ENCODE data around the gene SUGCT.
A peak's percentile ranks its signal among the peaks of the same experiment; 100 is the strongest.
"Not testable (repeated sequence)": the region's sequence is repeated elsewhere in the genome, so short reads cannot be mapped to it uniquely, and the experiment has no call there.

Gene SUGCT

DNA sequence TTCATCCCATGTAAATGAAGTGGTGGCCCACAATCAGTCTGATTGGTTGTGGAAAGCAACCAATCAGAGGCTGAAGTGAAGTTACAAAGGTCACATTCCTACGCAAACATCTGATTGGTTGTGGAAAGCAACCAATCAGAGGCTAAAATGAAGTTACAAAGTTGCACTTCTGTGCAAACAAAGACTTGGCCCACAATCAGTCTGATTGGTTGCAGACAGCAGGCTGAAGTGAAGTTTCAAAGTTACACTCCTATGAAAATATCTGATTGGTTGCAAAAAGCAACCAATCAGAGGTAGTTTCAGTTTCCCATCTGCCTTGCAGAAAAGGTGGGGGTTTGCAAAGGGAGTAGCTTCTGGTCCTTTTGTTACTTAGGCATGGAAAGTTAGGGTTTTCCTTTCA is 492.6 kb downstream of the SUGCT start:
- not testable (repeated sequence) for DNase-seq (ENCODE audit: low spot score)

DNA sequence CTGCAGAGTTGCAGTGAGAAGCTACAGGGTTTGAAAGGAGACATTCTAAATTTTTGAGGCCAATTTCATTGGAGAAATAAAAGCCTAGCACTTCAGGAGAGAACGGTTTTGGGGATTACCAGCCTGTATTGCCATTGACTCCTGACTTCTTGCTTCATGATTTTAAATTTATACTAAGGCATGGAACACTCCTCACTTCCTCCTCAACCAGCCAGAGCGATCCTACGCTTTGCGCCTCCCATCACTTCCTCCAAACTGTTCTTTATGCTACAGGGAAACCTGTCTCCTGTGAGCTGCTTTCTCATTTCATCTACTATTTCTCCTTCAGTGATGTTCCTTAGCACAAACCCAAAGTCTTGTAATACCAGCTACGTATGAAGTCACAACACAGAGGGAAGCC is 495.1 kb downstream of the SUGCT start:
- no peak for DNase-seq (ENCODE audit: low spot score)

DNA sequence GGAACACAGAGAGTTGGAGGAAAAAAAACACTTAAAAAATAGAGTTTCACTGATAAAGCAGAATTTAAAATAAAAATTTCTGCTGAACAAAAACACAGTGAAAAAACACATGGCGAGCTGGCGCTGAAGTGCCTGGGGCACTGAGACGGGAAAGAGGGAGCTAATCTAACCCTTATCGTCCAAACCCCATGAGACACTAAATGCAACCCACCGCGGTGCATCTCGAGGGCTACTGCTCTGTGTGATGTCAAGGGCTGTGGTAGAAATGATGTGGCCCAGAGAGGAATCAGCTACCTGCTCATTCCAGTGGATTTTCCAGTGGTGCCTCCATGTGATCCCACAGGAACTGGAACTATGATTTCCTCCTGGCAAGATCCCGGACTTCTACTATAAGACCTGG is 499.3 kb downstream of the SUGCT start:
- DNase-seq (ENCODE audit: low spot score) = no peak

DNA sequence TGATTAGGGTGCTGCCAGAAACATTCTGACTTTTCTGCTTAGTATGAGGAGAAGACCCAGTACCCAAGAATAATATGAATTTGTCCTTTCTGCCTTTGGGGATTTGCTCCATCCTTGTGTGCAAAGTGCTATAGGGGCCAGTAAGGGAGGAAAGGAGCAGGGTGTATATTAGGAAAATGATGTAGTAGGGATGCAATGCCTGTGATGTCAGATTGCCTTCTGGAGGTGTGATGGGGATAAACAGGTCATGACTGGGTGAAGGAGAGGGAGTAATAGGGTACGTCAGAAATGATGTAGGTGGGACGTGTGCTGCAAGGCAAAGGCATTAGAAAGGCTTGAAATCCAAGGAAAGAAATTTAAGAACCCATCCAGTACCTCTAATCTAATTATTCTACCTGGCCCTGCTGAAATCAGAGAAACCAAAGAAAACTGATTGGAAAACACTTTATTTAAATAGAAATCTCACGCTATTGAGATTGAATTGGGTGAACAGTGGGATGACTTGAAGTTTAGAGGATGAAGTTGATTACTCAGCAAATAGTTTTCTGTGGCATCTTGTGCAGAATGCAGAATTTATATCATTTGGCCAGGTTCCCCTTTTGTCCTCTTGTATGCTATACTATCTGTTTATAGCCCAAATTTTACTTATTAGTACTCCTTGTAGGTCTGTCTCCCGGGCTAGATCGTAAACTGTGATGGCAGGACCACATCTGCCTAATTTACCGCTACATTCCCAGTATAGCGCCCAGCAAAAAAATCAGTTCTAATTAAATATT is 503.9 kb downstream of the SUGCT start:
- no peak for DNase-seq (ENCODE audit: low spot score)

DNA sequence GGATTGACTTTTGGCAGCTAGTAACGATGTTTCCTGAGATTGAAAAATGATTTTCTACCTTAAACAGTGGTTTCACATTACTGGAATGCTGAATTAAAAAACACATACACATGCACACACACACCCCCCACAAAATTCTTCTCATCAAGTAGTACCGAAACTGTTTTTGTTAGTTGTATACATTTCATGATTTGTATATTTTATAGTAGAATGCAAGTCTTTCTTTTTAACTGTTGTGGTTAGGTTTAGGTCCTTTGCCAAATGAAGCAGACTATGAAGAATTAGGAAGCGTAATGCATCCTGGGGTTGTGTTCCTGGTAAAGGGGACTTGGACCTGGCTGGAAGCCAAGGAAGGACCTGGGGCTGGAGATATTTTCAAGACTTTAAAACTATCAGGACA is 505.8 kb downstream of the SUGCT start:
- no peak for DNase-seq (ENCODE audit: low spot score)

DNA sequence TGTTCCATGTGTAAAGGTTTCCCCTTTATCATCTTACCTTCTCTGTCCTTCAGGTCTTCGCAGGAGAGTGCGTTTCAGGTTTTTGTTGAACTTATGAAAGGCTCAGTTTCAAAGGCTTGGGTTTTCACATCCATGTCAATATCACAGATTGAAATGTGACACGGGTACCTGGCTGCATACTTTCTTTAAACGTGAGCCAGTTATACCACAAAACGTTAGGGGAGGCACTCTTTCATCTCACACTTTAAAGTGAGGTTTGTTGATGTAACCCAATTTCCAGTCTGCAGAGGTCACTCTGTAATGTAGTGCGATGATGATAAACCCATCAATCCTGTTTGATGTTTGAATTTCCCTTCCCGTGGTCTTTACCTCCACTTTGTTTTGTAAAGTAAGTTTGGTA is 506.9 kb downstream of the SUGCT start:
- no peak for DNase-seq (ENCODE audit: low spot score)

DNA sequence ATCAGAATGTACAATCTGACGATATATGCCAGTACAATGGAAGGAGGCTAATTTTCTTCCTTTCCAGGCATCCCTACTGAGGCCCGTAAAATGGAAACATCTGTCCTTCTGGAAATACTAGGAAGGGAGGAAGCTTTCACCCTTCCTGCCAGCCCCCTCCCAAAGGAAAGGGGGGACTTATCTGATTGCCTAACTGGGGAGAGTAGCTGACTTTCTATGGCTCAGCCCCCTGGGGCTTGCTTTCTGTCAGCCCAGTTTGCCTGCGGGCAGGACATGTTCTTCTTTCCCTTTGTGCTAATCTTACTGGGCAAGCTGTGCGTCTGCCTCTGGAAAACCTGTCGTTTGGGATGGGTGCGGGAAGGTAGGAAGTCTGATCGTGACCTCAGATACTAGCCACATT is 508.9 kb downstream of the SUGCT start:
- DNase-seq (ENCODE audit: low spot score) = no peak

DNA sequence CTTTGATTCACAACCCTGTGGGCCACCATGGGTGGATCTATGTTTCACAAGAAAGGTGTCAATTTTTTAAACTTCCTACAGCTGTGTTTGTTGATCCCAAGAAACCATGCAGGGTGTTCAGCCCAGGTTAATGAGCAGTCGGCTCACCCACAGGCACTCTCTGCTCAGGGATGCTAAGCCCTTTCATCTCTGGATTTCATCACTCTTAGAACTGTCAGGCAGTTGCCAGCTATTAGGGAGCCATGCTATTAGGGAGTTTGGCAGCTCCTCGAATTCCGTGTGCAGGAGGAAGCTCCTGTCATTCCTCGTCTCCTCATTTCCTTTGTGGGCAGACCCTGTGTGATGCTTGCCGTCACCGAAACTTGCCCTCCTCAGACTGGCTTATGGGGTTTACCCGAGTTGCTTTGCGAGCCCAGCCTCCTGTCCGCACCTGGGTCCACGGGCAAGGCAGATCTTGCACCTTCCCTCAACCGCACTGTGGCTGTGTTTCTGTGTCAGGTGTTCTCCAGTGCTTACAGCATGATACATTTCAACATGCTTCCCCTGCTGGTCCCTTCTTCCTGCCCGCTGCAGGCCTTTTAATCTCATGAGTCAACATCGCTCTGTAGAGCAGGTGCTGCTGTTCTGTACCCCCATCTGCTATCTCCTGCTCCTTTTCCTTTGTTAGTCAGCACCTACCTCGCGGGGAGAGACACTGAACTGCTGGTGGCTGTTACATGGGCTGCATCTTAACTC is 509.8 kb downstream of the SUGCT start:
- DNase-seq (ENCODE audit: low spot score) = no peak

DNA sequence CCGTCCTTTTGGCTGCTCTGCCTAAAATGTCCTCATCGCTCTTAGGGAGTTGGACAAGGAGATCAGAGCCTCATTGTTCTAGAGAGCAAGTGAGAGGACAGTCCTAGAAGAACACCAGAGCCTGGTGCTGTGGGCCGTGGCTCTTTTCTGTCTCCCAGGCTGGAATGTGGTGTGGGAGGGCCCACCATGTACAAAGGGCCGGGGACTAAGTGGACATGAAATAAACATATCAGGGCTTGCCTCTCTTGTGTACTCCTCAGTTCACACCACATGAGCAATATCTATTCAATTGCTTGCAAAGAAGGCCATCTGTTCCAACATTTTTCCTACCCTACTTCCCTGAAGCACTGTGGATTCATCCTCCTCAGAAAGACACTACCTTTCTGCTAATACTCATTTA is 510.4 kb downstream of the SUGCT start:
- no peak for DNase-seq (ENCODE audit: low spot score)

DNA sequence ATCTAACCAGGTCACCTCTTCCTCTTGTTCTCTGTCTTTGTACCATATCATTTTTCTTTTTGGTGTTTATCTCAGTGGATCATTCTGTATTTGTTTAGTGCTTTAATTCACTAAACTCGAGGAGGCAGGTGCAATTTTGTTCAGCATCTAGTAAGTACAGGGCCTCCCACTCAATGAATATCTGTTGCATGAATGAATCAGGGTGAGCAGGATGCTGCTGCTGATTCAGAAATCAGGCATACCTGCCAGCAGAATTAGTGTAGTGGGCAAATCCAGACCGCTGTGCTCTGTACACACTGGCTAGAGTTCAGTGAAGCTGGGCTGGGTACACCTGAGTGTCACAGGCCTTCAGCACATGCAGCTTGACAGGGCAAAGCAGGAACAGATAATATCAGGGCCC is 511.9 kb downstream of the SUGCT start:
- DNase-seq (ENCODE audit: low spot score) = no peak

DNA sequence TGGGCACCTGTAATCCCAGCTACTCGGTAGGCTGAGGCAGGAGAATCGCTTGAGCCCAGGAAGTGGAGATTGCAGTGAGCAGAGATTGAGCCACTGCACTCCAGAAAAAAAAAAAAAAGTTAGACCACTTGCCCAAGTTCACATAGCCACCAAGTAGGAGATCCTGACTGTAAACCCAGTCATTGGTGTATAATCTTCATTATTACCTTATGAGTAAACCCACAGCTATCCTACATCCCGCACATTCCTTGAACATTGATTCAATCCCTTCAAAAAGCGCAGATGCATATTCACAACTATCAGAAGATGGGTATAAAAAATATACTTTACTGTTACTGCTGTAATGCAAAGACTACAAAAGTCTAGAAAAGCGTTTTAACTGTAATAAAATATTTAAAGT is 512.9 kb downstream of the SUGCT start:
- DNase-seq (ENCODE audit: low spot score) = no peak

DNA sequence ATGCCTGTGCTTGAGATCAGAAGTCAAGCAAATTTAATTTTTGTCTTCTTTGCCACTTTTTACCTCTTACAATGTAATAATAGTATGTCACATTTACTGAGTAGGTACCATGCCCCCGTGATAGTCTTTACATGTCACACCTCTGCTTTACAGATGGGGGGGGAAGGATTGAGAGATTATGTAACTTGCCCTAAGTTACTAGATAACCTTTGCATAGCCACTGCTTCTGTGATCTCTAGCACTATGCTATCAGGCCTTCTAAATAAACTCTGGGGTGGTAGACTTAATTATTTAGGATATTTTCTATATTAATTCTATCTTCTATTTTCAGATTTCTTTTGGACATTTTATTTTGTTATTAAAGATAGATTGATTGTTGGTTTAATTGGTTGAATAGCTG is 514.4 kb downstream of the SUGCT start:
- no peak for DNase-seq (ENCODE audit: low spot score)

DNA sequence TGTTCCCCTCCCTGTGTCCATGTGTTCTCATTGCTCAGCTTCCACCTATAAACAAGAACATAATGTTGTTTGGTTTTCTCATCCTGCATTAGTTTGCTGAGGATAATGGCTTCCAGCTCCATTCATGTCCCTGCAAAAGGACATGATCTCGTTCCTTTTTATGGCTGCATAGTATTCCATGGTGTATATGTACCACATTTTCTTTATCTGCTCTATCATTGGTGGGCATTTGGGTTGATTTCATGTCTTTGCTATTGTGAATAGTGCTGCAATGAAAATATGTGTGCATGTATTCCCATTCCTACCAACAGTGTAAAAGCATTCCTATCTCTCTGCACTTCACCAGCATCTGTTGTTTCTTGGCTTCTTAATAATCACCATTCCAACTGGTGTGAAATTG is 516.1 kb downstream of the SUGCT start:
- not testable (repeated sequence) for DNase-seq (ENCODE audit: low spot score)

DNA sequence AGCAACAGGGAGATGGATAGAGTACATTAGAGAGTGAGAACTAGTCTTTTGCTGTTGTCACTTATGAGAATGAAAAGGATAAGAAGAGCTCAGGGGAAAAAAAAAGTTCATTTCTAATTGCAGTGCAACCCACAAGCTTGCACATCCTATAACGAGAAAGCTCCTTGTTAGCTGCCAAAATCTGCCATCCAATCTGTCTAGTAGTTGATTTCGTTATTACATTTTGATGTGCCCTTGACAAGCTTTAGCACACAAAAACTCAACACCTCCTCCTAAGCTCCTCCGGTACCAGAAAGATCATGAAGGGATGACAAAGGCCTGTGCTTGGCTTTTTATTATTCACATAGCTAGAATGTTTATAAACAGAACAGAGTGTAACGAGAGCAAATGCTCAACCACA is 519.4 kb downstream of the SUGCT start:
- DNase-seq (ENCODE audit: low spot score) = no peak

DNA sequence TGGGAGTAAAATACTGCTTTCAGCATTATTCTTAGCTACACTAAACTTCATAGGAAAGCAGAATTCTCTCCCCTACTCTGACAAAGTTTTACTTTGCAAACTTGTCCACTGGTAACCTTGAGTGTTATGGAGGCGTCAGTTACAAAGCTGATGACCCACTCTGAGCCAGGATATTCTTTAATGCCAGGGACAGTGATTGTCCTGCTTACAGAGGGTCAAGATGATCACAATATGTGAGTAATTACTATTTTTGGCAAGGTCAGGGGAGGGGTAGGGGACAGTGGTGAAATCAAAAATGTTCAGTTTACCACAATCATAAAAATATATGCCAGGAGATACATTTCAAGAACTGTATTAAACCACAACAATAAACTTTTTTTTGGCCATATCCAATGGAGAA is 520.6 kb downstream of the SUGCT start:
- DNase-seq (ENCODE audit: low spot score) = no peak

DNA sequence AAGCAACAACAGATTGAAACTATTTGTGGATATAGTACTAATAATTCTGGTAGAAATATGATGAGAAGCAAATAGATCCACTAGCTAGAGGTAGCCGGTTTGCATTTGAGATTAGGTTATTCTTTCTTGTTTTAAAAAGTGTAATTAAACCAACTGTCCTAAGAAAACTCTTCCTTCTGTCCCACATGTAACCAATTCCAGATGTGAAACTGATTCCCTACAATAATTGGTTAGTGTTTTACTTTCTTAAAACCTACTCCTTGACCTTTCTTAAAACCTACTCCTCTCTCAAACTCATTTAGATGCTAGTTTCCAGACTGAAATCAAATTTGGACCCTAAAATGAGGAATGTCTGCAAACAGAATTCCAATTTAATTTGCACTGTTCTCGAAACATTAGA is 521.5 kb downstream of the SUGCT start:
- no peak for DNase-seq (ENCODE audit: low spot score)

DNA sequence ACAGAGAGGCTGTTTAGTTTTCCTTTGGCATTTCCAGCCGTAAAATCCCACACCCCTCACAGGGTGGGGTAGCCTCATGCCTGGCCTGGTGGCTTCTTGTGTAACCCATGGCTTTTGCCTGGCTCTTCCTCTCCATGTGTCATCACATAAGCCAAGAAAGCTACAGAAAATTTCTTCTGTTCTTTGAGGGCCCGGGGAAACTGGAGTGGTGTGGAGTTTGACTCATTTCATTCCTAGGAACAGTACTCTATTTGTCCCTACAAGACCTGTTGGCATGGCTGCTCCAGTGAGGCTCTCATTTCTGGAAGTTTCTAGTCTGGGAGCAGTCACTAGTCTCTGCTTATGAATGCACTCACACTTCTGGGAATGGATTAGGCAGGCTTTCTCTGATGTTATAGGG is 523.9 kb downstream of the SUGCT start:
- no peak for DNase-seq (ENCODE audit: low spot score)

DNA sequence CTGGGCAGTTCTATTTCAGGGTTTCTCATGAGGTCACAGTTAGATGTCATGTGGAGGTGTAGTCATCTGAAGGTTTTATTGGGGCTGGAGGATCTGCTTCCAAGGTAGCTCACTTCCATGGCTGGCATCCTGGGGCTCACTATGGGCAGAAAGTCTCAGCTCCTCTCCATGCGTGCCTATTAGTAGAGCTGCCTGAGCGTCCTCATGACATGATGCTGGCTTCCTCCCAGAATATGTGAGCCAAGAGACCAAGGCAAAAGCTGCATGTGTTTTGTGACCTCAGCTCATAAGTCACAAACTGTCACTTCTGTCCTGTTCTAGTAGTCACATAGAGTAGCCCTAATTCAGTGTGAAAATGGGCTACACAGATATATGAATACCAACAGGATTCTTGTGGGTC is 524.4 kb downstream of the SUGCT start:
- no peak for DNase-seq (ENCODE audit: low spot score)

DNA sequence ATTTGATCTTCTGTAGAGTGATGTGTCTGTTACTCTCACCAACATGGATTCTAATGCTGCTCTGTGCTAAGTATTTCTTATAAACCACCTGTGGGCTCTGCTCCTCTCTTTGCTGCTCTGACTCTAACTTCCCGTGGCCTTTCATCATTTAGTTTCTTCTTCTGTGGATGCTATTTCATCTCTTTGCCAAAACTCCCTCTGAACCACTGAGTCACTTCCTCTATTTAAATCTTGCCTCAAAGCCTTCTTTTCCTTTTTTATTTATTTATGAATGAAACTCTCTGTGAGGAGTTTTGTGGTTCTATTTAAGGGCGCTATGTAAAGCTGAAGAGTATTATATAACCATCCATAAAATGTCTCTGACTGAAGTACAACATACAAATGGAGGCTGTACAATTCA is 538.5 kb downstream of the SUGCT start:
- no peak for DNase-seq (ENCODE audit: low spot score)

DNA sequence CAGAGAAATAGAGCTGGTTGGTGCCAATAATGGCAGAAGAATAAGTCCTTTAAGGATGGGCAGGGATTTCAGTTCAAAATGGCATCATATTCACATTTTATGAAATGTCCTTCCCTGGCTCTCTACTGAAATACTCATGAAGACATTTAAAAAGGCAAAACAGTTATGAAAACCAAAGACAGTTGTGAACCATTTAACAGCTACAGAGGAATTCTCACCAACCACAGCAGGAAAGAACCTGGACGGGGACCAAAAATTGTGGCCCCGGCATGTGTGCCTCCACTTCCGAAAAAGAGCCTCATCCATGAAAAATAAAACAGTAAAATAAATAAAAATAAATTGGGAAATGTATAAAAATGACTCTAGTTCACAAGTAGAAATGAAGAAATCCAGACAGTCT is 539.5 kb downstream of the SUGCT start:
- no peak for DNase-seq (ENCODE audit: low spot score)

DNA sequence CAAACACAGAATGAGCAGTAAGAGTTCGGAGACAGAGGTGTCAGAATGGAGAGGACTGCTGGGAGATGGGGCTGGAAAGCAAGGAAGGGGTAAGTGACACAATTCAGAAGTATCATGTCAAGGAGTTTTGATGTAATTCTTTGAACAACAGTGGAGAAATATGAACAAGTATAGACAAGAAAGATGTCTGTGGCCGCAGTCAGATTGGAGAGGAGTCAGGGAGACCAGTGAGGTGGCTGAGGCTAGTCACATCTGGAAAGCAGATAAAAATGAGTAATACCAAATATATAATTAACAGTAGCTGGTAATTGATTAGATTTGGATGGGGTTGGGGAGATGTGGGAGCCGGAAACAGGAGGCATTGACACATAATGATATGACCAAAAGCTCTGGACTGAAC is 540.9 kb downstream of the SUGCT start:
- no peak for DNase-seq (ENCODE audit: low spot score)

DNA sequence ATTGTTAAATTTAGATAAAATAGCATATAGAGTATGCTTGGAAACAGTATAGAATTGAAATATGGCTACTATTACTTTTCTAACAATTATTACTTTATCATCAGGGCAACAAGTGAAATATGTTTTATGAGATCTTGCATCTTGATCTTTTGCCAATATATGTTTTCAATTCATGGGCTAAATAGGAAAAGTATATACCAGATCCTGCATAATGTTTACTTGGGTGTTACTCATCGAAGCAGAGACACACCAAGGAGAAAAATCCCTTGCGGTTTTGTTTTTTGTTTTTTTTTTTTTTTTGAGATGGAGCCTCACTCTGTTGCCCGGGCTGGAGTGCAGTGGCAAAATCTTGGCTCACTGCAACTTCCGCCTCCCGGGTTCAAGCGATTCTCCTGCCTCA is 541.4 kb downstream of the SUGCT start:
- DNase-seq (ENCODE audit: low spot score) = no peak

DNA sequence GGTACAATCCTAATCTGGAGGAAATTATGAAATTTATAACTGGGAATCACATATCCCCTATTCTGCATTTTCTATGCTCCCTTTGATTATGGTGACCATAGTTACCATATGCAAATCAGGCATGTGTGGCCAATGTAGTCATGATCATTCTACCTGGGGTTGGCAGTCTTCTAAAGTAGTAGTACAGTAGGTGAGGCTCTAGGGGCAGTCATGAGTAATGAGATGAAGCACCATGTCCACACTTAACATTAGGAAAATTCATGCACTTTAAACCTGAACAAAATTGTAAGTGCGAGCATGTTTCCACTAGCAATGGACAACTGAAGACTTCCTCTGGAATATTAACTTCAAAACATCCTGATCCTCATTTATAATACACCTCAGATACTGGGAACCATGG is 545.9 kb downstream of the SUGCT start:
- peak; percentile 38 for DNase-seq (ENCODE audit: low spot score)

DNA sequence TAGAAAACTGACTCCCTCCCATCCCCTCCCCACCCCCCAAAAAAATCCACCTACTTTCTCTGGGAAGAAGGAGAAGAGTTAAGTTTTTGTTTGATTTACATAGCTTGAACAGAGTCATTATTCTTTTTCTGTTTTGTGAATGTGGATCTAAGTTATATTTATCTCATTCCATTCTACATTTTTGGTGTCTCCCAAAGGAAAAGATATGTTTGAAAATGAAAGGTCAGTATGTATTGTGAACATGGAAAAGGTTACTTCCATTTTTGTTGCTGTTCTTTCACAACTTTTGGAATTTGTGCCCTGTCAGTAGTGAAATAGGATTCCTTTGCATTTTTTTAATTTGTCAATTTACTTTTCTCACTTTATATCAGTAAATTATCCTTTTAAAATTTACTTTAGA is 547.9 kb downstream of the SUGCT start:
- DNase-seq (ENCODE audit: low spot score) = no peak
